Iris pigment epithelial cell (primary cell): ENCODE data around the gene MRPS18A.
"Not testable (repeated sequence)": the region's sequence is repeated elsewhere in the genome, so short reads cannot be mapped to it uniquely, and the experiment has no call there.

ENCODE experiments used
- DNase-seq: peaks from one replicate; pipeline ENCODE4 v3.0.0-alpha.2; 2011; ENCODE audit warnings: low read depth

MRPS18A gene

DNA sequence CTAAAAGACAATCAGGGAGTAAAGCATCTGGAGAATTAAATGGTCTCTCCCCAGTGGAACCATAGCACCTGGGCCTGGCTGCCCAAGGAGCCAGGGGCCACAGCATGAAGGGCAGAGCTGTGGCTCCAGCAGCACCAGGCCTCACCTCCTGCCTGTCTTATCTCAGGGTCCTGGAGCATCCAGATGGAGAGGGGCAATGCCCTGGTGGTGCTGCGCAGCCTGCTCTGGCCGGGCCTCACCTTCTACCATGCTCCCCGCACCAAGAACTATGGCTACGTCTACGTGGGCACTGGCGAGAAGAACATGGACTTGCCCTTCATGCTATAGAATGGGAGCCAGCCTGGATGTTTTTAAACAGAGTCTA lies 17.0 kb downstream of the MRPS18A start:
- no peak for DNase-seq

DNA sequence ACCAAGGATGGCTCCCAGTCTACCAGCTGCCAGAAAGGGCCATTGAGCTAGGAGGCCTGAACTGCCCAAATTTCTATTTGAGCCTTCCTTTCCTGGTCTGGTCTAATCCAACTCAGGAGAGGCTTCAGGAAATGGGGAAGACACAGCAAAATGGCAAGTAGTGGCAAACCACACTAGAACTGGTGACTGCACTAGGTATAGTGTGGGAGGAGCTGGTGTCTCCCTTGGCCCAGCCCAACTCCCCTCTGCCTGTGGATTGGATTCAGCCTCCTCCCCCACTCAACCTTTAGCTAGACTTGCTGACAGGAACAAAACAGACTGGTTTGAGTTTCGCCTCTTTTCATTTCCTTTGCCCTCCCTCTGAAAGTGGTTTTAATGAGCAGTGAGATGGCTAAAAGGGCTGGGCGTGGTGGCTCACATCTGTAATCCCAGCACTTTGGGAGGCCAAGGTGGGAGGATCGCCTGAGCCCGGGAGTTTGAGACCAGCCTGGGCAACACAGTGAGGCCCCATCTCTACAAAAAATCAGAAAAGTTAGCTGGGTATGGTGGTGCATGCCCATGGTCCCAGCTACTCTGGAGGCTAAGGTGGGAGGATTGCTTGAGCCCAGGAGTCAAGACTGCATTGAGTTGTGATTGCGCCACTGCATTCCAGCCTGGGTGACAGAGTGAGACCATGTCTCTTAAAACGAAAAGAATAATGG lies 17.5 kb downstream of the MRPS18A start:
- no peak for DNase-seq

DNA sequence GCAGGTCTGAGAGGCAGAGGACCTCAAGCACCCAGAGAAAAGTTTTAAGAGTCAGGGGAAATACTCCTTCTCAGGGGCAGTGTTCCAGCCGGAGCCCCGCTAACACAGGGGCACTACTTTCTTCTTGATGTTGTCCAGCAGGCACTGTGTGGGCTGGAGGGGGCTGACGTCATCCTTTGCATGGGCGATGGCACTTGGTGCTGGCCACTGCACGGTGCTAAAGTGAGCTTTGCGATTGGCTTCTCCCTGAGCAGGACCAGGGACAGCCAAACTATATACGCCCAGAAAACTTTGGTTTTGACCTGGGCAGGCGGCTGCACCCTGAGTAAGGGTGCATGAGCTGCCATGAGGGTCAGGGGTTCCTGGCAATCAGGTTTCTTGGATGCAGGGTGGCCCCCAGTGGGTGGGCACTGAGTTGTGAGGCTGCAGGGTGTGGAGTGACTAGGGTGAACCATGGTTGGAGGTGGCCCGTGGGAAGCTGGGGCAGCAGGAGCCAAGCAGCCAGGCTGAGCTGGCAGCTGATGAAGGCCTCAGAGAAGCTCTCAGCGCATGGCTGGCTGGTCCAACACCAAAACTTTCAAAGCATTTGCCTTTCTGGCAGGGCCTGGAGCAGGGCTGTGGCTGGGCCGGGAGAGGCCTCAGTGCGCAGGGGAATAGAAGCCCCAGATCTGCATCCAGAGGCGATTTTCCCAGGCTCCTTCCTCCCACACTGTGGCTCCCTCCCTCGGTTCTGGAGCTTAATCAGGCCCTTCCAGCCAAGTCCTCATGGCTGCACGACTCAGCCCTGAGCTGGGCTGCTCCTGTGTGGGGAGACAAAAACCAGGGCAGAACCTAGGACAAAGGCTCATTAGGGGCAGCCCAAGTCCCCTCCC lies 18.3 kb downstream of the MRPS18A start:
- no peak for DNase-seq

DNA sequence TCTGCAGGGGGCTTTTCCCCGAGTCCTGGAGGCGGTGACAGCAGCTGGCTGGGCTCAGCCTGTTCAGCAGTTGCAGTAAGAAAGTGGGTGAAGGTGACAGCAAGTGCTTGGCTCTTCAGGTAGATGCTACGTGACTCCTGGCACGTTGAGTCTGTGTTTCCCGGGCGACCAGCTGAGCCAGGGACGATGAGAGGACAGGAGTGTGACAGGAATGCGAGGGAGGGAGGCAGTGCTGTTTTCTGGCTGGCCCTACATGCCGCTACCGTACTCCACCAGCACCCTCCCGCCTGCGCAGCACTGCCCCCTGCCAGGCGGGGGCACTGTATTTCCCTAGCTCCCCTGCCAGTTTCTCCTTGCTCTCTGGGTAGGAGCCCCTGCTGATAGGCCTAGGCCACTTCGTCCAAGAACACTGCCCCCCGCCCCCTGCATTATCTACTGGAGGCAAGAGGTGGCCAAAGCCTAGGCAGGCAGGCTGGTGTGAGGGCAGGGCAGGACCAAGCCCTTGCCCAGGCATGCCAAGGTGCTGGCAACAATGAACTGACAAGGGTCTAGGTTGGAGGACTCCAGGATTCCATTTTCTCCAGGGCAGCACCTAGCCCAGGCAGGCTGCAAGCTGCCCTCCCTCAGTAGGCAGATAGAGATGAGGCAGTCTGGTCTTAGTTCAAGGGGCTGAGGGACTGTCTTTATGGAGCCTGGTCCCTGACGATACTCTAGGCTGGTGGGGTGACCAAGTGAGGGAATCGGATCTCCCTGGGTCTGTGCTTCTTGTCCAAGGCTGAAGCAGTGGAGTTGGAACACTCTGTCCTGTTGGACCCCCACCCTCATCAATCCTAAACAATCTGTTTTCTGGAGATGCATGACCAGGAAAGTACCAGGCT lies 19.2 kb downstream of the MRPS18A start:
- peak; percentile 46 for DNase-seq

DNA sequence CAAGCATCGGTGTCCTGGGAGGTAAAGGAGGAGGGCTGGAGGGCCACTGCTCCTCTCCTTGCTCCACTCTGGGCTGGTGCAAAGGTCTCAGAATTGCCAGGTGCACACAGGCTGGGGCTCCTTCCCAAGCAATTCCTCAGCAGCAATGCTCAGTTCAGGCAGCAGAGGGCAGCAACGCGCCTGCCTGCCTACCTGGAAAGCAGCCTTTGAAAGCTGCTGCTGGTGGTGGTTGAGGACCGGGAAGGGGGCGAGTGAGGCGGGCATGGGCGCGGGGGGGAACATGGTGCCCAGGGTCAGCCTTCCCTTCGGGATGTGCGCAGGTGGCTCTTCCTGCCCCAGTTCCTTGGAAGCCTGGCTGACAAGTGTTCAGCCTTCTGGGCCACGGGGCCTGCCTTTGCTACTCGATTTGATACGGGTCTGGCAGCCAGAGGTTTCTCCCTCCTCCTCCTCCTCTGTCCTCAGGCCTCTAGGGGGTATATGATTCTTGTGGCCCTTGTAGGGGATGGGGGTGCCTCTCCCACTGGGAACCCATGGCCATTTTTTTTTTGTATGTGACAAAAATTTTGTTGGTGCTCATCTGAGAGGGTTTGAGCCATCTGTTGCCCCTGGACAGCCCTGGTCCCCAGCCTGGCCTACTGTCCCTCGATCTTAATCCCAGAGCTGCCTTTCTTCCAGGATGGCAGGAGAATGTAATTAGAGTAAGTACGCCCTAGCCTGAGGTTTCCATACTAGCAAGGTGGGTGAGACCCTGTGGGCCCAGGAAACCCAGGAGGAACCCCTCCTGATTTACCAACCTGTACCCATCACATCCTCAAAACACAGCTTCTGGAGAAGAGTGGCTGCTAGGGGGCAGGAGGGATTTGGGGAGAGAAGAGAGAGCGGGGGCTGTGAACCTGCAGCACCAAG lies 20.1 kb downstream of the MRPS18A start:
- peak; percentile 55 for DNase-seq

DNA sequence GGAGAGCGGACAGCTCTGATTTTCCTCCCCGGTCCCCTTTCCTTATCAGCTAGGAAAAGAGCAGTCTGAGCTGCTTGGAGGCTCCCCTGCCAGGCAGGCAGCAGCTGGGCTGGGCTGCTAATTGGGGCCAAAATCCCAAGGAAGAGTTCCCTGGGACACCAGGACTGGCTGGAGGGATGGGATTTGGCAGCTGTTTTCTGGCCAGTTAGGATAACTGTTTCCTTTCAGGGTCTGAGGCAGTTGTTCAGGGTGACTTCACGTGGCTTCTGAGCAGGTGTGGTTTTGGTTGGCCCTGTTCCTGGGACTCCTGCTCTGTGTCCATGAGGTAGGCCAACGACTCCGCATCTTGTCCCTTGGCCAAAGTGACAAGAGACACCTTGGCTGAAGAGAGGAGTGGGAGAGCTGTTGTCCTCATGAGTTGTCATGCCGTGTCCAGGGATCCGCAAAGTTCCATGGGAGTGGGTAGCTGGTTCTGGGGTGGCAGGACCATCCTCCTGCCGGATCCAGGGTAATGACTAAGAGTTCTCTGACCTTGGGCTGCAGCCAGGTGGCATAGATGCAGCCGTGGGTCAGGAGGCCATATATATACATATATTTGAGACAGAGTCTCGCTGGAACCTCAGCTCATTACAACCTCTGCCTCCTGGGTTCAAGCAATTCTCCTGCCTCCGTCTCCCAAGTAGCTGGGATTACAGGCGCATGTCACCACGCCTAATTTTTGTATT lies 21.2 kb downstream of the MRPS18A start:
- no peak for DNase-seq

DNA sequence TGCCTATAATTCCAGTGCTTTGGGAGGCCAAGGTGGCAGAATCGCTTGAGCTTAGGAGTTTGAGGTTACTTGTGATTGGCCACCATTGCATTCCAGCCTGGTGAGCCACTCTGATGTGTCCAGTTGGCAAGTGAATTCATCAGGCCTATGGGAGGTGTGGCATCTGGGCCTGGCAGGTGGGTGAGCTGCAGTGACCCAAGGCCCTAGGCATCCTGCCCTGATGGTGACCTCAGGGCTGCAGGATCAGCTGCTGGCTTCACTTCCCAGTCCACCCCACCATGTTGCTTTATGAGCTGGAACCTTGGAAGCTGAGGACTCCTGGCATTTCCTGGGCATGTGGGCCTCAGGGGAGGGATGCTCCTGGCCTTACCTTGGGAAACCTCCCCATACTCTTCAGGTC lies 22.2 kb downstream of the MRPS18A start:
- no peak for DNase-seq

DNA sequence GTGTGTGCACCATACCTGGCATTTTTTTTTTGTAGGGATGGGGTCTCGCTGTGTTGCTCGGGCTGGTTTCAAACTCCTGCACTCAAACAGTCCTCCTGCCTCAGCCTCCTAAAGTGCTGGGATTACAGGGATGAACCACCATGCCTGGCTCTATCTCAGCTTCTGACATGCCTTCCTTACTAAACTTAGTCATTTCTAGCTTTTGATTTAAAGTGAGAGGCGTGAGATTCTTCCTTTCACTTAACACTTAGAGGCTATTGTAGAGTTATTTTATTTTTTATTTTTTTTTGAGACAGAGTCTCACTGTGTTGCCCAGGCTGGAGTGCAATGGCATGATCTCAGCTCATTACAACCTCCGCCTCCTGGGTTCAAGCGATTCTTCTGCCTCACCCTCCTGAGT lies 24.6 kb downstream of the MRPS18A start:
- DNase-seq, result not testable (repeated sequence)

DNA sequence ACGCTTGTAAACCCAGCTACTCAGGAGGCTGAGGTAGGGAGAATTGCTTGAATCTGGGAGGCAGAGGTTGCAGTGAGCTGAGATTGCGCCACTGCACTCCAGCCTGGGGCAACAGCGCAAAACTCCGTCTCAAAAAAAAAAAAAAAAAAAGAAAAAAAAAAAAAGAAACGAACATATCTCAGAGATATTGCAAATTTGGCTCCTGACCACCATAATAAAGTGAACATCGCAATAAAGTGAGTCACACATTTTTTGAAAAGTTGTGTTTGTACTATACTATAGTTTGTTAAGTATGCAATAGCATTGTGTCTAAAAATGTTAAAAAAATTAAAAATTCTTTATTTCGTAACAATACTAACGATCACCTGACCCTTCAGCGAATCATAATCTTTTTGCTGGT lies 29.4 kb downstream of the MRPS18A start:
- DNase-seq, result peak; percentile 61

DNA sequence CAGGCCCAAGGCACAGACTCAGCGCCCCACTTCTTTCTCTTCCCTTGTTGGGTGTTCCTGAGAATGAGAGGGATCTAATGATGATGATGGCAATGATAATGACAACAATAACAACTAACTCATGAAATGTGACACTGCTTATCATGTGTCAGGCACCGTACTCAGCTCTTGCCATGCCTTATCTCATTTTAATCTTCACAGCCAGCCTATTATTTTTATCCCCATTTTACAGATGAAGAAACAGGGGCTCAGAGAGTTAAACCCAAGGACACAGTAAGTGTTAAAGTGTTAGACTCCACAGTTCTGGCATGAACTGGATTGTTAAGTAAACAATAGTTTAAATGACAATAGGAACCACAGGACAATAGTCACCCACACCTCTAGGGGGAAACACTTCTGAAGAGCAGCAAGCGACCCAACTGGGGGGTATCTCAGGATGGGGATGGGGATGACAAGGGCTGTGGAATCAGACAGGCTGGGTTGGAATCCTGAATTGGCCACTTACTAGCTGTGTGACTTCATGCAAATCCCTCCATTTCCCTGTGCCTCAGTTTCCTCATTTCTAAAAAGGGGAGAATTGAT lies 30.3 kb downstream of the MRPS18A start:
- no peak for DNase-seq

DNA sequence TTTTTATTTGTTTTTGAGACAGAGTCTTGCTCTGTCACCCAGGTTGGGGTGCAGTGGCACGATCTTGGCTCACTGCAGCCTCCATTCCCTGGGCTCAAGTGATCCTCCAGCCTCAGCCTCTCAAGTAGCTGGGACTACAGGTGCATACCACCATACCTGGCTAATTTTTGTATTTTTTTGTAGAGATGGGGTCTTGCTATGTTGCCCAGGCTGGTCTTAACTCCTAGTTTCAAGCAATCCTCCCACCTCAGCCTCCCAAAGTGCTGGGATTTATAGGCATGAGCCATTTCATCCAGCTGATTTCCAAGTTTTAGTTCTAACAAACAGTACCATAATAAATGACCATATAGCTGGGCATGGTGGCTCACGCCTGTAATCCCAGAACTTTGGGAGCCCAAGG lies 34.8 kb downstream of the MRPS18A start:
- not testable (repeated sequence) for DNase-seq

DNA sequence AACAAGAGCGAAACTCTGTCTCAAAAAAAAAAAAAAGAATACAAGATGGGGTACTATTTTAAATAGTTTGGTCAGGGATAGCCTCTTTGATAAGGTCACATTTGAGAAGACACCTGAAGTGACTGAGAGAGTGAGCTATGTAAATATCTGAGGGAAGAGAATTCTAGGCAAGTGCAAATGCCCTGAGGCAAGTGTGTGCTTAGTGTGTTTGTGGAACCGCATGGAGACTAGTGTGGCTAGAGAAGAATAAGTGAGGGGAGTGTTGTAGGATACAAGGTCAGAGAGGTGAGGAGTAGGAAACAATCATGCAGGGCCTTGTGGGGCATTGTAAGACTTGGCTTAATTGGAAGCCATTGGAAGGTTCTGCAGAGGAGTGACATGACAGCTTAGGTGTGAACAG lies 39.3 kb downstream of the MRPS18A start:
- no peak for DNase-seq

DNA sequence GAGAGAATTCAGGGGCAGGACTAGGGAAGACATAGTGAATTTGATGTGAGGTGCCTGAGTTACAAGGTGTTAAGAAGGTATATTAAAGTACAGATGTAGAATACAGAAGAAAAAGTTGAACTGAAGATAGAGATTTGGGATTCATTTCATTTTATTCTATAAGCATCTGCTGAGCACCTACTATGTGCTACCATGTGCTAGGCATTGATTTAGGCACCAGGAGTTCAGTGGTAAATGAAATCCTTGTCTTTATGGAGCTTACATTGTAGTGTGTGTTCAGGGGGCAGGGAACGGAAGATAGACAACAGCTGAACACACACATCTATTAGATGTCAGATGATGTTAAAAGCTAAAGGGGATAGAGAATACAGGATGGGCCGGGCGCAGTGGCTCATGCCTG lies 40.0 kb downstream of the MRPS18A start:
- DNase-seq, result no peak

DNA sequence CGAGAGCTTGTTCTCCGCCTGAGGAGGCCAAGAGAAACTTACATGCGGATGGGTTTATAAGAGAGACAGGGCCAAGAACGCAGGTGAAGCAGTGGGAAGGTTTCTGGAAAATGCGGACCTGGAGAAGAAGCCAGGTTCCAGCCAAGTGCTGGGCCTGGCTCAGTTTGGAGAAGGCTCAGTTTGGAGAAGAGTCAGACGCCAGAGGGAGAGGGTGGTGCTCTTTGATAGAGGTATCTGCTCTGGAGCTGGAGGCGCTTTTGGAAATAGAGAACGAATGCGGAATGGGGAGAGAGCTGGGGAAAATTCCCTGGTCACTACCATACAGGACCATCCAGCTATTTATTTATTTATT lies 42.0 kb downstream of the MRPS18A start:
- no peak for DNase-seq

DNA sequence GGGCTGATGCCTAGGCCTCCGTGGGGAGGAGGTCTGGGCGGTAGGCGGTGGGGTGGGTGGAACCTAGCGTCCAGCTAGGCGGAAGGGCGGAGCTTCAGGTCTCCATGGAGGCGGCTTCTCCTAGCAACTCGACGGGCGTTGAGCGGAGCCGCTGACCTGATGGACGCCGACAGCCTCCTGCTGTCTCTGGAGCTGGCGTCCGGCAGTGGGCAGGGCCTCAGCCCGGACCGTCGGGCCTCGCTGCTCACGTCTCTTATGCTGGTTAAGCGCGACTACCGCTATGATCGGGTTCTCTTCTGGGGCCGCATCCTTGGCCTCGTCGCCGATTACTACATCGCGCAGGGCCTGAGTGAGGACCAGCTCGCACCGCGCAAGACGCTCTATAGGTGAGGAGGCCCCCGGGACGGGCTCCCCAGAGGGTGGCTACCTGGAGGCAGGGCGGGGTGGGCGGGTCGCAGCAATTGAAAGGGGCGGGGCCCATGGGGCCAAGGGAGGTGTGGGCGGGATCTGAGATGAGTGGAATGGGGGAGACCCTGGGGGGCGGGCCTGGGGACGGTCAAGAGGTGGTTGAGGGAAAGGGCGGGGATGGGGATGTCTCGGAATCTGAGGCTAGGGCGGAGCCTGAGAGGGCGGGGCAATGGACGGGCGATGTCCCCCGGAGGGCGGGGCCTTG lies 42.5 kb downstream of the MRPS18A start, which contains the start of gene RSPH9:
RSPH9 (plus strand) TSS at position 97 of the 673 bp plus-strand sequence; CDS start at position 160, 63 bp downstream.
- peak; percentile 85 for DNase-seq

DNA sequence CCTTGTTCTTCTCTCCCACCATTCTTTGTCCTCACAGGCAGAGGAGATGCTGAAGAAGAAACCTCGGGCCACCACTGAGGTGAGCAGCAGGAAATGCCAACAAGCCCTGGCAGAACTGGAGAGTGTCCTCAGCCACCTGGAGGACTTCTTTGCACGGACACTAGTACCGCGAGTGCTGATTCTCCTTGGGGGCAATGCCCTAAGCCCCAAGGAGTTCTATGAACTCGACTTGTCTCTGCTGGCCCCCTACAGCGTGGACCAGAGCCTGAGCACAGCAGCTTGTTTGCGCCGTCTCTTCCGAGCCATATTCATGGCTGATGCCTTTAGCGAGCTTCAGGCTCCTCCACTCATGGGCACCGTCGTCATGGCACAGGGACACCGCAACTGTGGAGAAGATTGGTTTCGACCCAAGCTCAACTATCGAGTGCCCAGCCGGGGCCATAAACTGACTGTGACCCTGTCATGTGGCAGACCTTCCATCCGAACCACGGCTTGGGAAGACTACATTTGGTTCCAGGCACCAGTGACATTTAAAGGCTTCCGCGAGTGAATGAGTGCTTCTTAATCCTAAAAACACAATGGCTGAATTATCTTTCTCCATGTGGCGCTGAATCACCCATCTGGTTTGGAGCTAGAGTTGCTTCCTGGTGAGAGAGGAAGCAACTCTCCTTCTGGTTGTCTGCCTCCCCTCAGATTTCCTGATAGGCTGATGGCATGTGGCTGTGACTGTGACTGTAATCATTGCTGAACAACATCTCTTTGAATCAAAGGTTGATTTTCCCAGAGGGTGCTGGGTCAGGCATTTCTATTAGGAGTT lies 47.4 kb downstream of the MRPS18A start:
- no peak for DNase-seq

DNA sequence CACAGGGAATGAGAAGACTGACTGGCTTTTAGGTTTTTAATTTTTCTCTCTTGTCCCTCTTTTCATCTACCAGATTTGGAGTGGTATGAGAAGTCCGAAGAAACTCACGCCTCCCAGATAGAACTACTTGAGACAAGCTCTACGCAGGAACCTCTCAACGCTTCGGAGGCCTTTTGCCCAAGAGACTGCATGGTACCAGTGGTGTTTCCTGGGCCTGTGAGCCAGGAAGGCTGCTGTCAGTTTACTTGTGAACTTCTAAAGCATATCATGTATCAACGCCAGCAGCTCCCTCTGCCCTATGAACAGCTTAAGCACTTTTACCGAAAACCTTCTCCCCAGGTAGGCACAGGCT lies 51.3 kb downstream of the MRPS18A start:
- DNase-seq, result peak; percentile 30

DNA sequence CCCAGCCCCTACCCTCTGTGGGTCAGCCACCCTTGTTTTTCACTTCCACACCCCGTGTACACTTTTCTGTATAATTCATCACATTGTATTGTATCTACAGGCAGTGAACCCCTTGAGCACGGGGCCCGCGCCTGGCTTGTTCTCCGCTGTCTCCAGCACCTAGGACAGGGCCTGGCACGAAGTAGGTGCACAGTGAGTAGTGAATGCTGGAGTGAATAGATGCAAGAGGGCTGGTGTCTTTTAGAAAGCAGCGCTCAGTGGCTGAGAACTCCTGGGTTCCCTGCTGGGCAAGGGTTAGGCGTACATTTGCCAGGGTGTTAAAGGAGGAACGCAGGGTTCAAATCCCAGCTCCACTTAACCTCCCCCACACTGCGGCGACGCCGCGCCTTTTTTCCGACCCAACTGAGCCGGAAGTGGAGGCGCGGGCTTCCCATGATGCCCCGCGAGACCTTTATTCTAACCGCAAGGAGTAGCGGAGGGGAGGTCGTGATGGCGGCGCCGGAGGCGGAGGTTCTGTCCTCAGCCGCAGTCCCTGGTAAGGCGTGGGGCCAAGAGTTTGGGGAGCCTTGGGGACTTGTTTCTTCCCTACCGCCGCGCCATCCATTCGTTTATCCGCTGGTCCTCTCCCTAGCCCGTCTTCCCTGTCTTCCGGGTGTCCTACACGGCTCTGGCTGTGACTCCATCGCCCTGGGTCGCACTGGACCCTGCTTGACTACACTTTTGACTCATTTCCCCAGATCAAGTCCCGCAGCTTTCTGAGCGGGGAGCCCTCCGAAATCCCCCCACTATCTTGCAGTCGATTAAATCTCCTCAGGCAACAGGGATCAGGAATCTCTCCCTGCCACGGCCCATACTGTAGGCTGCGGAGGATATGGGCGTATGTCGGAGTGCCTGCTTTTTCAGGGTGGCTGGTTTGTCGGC lies 51.9 kb downstream of the MRPS18A start, which contains the start of gene MAD2L1BP:
MAD2L1BP (plus strand) TSS at position 454 of the 921 bp plus-strand sequence; CDS start at position 490, 36 bp downstream.
- DNase-seq, result peak; percentile 69
